ENCODE results near the gene MYO1G. TPM values are rescaled to one million over a fixed set of nuclear protein-coding genes. Genes with fewer than 3 reads are reported as not detected.

Gene MYO1G
- total and polyA plus RNA-seq, 4 donors: 11.9 to 76.8 (median 33.2) TPM

- 77 to 78% methylated on average over 13 to 16 of the region's 16 CpGs for whole genome bisulfite sequencing, 2 donors
- ATAC-seq (ENCODE audit: insufficient read depth, low FRiP score) (no peak), DNase-seq (no peak)
- Histone ChIP-seq H3K4me3 (no peak overlapping the region), H3K9ac (ENCODE audit: insufficient read depth in 1 of 2, low read length in 2 of 2) (no peak overlapping the region), H3K27me3 (ENCODE audit: control insufficient read depth in 3 of 3, insufficient read depth in 3 of 3, low read length in 2 of 3) (peaks cover 0 to 11% (median 0%) of the 10 kb centered on the region in 3 donors), H3K27ac (ENCODE audit: low read depth in 1 of 2, low read length in 1 of 2) (no peak overlapping the region), H3K9me3 (ENCODE audit: control insufficient read depth in 4 of 4, insufficient read depth in 3 of 4, low read length in 3 of 4) (no peaks in the 10 kb centered on the region), H3K36me3 (ENCODE audit: control insufficient read depth in 4 of 4, insufficient read depth in 4 of 4, low read length in 4 of 4) (peaks cover 0 to 4% (median 0%) of the 10 kb centered on the region in 4 donors), H3K4me1 (ENCODE audit: control insufficient read depth in 5 of 5, insufficient read depth in 5 of 5, low read length in 5 of 5) (peaks cover 0 to 3% (median 0%) of the 10 kb centered on the region in 5 donors)
- TF ChIP-seq CTCF (IDR thresholded peaks at IDR 0.05; ENCODE audit: control extremely low read depth, extremely low read depth): no peak
Measured at GRCh38 chr7:44961844-44962482, 16.9 kb downstream of the MYO1G start.

GRCh38 chr7:44960011-44960580, 18.7 kb downstream of the MYO1G start:
- Histone ChIP-seq H3K4me3 (no peak overlapping the region), H3K9me3 (ENCODE audit: control insufficient read depth in 4 of 4, insufficient read depth in 3 of 4, low read length in 3 of 4) (no peaks in the 10 kb centered on the region), H3K9ac (ENCODE audit: insufficient read depth in 1 of 2, low read length in 2 of 2) (no peak overlapping the region), H3K27ac (ENCODE audit: low read depth in 1 of 2, low read length in 1 of 2) (no peak overlapping the region), H3K4me1 (ENCODE audit: control insufficient read depth in 5 of 5, insufficient read depth in 5 of 5, low read length in 5 of 5) (peaks cover 0 to 3% (median 0%) of the 10 kb centered on the region in 5 donors), H3K36me3 (ENCODE audit: control insufficient read depth in 4 of 4, insufficient read depth in 4 of 4, low read length in 4 of 4) (peaks cover 0 to 4% (median 0%) of the 10 kb centered on the region in 4 donors), H3K27me3 (ENCODE audit: control insufficient read depth in 3 of 3, insufficient read depth in 3 of 3, low read length in 2 of 3) (peaks cover 0 to 11% (median 0%) of the 10 kb centered on the region in 3 donors)
- DNase-seq: no peak
- 79 to 85% methylated on average over 4 of the region's 4 CpGs for WGBS, 2 donors
- TF ChIP-seq CTCF (IDR thresholded peaks at IDR 0.05; ENCODE audit: control extremely low read depth, extremely low read depth): no peak
- ATAC-seq (ENCODE audit: insufficient read depth, low FRiP score): no peak

- peaks cover 0 to 11% (median 0%) of the 10 kb centered on the region in 3 donors for H3K27me3 ChIP-seq (ENCODE audit: control insufficient read depth in 3 of 3, insufficient read depth in 3 of 3, low read length in 2 of 3)
- H3K9ac ChIP-seq (ENCODE audit: insufficient read depth in 1 of 2, low read length in 2 of 2): no peak overlapping the region
- H3K9me3 ChIP-seq (ENCODE audit: control insufficient read depth in 4 of 4, insufficient read depth in 3 of 4, low read length in 3 of 4): no peaks in the 10 kb centered on the region
- TF ChIP-seq CTCF (IDR thresholded peaks at IDR 0.05; ENCODE audit: control extremely low read depth, extremely low read depth): no peak
- ATAC-seq (ENCODE audit: insufficient read depth, low FRiP score): no peak
- H3K4me1 ChIP-seq (ENCODE audit: control insufficient read depth in 5 of 5, insufficient read depth in 5 of 5, low read length in 5 of 5): peaks cover 0 to 3% (median 0%) of the 10 kb centered on the region in 5 donors
- peaks cover 0 to 4% (median 0%) of the 10 kb centered on the region in 4 donors for H3K36me3 ChIP-seq (ENCODE audit: control insufficient read depth in 4 of 4, insufficient read depth in 4 of 4, low read length in 4 of 4)
- H3K4me3 ChIP-seq: no peak overlapping the region
- DNase-seq: no peak
- 61 to 66% methylated on average over 8 of the region's 8 CpGs for WGBS, 2 donors
- no peak overlapping the region for H3K27ac ChIP-seq (ENCODE audit: low read depth in 1 of 2, low read length in 1 of 2)
Measured at GRCh38 chr7:44959433-44959951, 19.3 kb downstream of the MYO1G start.

Measured in lung (tissue), 12 donors.